ENCODE measurements around the gene TDP1. TPM values are rescaled to one million over a fixed set of nuclear protein-coding genes. Genes with fewer than 3 reads are reported as not detected.

The TDP1 gene
- total and polyA plus RNA-seq, 2 experiments from 2014 or later = 23.0 to 63.6 TPM

DNA sequence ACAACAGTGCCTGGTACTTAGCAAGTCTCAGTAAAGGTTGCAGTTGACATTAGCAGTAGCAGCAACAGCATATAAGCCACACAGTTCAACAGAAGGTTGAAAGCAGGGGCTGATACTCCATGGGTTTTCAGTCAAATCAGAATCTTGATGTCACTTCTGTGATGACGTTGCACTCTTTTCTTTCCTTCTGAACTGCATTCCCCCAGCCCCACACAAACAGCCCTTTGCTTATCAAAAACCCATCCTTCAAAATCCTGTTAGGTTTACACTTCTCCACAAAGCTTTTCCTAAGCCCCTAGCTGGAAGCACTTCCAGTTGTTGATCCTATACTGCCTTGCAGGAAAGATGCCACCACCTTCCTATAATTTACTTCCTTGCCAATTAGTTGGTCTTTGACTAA lies 72.1 kb downstream of the TDP1 start (continued):
- TF ChIP-seq STAT1 (IDR thresholded peaks at IDR 0.05; ENCODE audit: unreplicated experiment) = no peak
- no peak for TF ChIP-seq JUNB (IDR thresholded peaks at IDR 0.05; ENCODE audit: unreplicated experiment)
- no peak for TF ChIP-seq EZH2 (IDR thresholded peaks at IDR 0.05; ENCODE audit: low read depth, unreplicated experiment)

DNA sequence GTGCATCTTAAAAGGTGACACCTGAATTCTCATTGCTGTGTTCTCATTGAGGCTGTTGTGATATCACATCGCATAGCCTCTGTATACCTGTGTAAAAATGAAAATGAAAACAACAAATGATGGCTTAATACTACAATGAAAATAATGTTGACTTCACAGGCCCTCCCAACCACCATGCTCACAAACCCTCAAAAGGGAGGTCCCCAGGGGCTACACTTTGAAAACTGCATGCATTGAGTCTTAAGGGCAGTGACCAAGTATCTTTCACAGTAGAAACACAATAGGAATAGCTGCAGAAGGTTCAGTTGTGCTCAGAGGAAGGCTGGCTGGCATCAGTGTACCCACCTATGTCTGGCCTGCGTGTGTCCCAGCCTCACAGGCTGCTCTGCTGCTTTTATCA lies 78.4 kb downstream of the TDP1 start:
- Mint-ChIP-seq H3K4me1 (no peaks in the 10 kb centered on the region), H3K27ac (no peak overlapping the region), H3K4me3 (no peak overlapping the region), H3K36me3 (ENCODE audit: low read depth) (peaks cover 43% of the 10 kb centered on the region), H3K9me3 (no peaks in the 10 kb centered on the region), H3K27me3 (ENCODE audit: insufficient read depth, low read depth, poor library complexity) (no peaks in the 10 kb centered on the region)
- H4K20me1 ChIP-seq (replicated peaks; ENCODE audit: insufficient read depth) = no peaks in the 10 kb centered on the region; the same call in 1 of the 2 replicates
- ATAC-seq (no peak), DNase-seq (ENCODE audit: low spot score) (no peak)
- H3K27me3 ChIP-seq (ENCODE audit: insufficient read depth) = no peaks in the 10 kb centered on the region
- H3K4me2 ChIP-seq = no peak overlapping the region
- no peaks in the 10 kb centered on the region for H3F3A ChIP-seq (replicated peaks; ENCODE audit: low read depth)
- peaks cover 17% of the 10 kb centered on the region; the same call in 1 of the 2 replicates for H3K36me3 ChIP-seq (ENCODE audit: insufficient read depth)
- no peak overlapping the region for H3K27ac ChIP-seq (ENCODE audit: low read depth)
- no peak overlapping the region for H2AFZ ChIP-seq
- TF ChIP-seq STAT1 (IDR thresholded peaks at IDR 0.05; ENCODE audit: unreplicated experiment) = no peak
- TF ChIP-seq NANOG (IDR thresholded peaks at IDR 0.05; ENCODE audit: borderline replicate concordance) = no peak
- no peak for TF ChIP-seq CREB1 (CRISPR knock-in tag; IDR thresholded peaks at IDR 0.05; ENCODE audit: low read depth)
- no peak for TF ChIP-seq EZH2 (IDR thresholded peaks at IDR 0.05; ENCODE audit: low read depth, unreplicated experiment)
- TF ChIP-seq EZH2phosphoT487 (IDR thresholded peaks at IDR 0.05; ENCODE audit: unreplicated experiment) = no peak
- TF ChIP-seq JUNB (IDR thresholded peaks at IDR 0.05; ENCODE audit: unreplicated experiment) = no peak
- TF ChIP-seq, protein P1, sequence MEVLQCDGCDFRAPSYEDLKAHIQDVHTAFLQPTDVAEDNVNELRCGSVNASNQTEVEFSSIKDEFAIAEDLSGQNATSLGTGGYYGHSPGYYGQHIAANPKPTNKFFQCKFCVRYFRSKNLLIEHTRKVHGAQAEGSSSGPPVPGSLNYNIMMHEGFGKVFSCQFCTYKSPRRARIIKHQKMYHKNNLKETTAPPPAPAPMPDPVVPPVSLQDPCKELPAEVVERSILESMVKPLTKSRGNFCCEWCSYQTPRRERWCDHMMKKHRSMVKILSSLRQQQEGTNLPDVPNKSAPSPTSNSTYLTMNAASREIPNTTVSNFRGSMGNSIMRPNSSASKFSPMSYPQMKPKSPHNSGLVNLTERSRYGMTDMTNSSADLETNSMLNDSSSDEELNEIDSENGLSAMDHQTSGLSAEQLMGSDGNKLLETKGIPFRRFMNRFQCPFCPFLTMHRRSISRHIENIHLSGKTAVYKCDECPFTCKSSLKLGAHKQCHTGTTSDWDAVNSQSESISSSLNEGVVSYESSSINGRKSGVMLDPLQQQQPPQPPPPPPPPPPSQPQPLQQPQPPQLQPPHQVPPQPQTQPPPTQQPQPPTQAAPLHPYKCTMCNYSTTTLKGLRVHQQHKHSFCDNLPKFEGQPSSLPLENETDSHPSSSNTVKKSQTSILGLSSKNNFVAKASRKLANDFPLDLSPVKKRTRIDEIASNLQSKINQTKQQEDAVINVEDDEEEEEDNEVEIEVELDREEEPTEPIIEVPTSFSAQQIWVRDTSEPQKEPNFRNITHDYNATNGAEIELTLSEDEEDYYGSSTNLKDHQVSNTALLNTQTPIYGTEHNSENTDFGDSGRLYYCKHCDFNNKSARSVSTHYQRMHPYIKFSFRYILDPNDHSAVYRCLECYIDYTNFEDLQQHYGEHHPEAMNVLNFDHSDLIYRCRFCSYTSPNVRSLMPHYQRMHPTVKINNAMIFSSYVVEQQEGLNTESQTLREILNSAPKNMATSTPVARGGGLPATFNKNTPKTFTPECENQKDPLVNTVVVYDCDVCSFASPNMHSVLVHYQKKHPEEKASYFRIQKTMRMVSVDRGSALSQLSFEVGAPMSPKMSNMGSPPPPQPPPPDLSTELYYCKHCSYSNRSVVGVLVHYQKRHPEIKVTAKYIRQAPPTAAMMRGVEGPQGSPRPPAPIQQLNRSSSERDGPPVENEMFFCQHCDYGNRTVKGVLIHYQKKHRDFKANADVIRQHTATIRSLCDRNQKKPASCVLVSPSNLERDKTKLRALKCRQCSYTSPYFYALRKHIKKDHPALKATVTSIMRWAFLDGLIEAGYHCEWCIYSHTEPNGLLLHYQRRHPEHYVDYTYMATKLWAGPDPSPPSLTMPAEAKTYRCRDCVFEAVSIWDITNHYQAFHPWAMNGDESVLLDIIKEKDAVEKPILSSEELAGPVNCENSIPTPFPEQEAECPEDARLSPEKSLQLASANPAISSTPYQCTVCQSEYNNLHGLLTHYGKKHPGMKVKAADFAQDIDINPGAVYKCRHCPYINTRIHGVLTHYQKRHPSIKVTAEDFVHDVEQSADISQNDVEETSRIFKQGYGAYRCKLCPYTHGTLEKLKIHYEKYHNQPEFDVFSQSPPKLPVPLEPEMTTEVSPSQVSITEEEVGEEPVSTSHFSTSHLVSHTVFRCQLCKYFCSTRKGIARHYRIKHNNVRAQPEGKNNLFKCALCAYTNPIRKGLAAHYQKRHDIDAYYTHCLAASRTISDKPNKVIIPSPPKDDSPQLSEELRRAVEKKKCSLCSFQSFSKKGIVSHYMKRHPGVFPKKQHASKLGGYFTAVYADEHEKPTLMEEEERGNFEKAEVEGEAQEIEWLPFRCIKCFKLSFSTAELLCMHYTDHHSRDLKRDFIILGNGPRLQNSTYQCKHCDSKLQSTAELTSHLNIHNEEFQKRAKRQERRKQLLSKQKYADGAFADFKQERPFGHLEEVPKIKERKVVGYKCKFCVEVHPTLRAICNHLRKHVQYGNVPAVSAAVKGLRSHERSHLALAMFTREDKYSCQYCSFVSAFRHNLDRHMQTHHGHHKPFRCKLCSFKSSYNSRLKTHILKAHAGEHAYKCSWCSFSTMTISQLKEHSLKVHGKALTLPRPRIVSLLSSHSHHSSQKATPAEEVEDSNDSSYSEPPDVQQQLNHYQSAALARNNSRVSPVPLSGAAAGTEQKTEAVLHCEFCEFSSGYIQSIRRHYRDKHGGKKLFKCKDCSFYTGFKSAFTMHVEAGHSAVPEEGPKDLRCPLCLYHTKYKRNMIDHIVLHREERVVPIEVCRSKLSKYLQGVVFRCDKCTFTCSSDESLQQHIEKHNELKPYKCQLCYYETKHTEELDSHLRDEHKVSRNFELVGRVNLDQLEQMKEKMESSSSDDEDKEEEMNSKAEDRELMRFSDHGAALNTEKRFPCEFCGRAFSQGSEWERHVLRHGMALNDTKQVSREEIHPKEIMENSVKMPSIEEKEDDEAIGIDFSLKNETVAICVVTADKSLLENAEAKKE (CRISPR knock-in tag; IDR thresholded peaks at IDR 0.05) = no peak
- TF ChIP-seq ZNF114 (CRISPR knock-in tag; IDR thresholded peaks at IDR 0.05) = no peak
- no peak for TF ChIP-seq ZNF331 (CRISPR knock-in tag; IDR thresholded peaks at IDR 0.05; ENCODE audit: low read depth)
- no peak for TF ChIP-seq POLR2AphosphoS5 (IDR thresholded peaks at IDR 0.05; ENCODE audit: low read depth)
- TF ChIP-seq, protein P2, sequence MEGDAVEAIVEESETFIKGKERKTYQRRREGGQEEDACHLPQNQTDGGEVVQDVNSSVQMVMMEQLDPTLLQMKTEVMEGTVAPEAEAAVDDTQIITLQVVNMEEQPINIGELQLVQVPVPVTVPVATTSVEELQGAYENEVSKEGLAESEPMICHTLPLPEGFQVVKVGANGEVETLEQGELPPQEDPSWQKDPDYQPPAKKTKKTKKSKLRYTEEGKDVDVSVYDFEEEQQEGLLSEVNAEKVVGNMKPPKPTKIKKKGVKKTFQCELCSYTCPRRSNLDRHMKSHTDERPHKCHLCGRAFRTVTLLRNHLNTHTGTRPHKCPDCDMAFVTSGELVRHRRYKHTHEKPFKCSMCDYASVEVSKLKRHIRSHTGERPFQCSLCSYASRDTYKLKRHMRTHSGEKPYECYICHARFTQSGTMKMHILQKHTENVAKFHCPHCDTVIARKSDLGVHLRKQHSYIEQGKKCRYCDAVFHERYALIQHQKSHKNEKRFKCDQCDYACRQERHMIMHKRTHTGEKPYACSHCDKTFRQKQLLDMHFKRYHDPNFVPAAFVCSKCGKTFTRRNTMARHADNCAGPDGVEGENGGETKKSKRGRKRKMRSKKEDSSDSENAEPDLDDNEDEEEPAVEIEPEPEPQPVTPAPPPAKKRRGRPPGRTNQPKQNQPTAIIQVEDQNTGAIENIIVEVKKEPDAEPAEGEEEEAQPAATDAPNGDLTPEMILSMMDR (conservative IDR thresholded peaks at IDR 0.05; ENCODE audit: low read depth in 2 of 2) = no peak
- TF ChIP-seq, protein P3, sequence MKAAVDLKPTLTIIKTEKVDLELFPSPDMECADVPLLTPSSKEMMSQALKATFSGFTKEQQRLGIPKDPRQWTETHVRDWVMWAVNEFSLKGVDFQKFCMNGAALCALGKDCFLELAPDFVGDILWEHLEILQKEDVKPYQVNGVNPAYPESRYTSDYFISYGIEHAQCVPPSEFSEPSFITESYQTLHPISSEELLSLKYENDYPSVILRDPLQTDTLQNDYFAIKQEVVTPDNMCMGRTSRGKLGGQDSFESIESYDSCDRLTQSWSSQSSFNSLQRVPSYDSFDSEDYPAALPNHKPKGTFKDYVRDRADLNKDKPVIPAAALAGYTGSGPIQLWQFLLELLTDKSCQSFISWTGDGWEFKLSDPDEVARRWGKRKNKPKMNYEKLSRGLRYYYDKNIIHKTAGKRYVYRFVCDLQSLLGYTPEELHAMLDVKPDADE (IDR thresholded peaks at IDR 0.05) = no peak
- no peaks in the 10 kb centered on the region for H3K4me1 ChIP-seq (ENCODE audit: insufficient read depth)
- no peaks in the 10 kb centered on the region for H3K79me2 ChIP-seq (replicated peaks; ENCODE audit: insufficient read depth)
- no peak overlapping the region for H3K4me3 ChIP-seq
- no peaks in the 10 kb centered on the region for H3K9me2 ChIP-seq (ENCODE audit: insufficient read depth)
